HG03097 (cell line): ENCODE measurements around the gene LST1.

Experiments
- ATAC-seq: cut with Tn5 transposase; IDR thresholded peaks from one replicate; pipeline ENCODE4 v1.9.1; 2021; ENCODE audit not compliant: unreplicated experiment, low FRiP score

Gene LST1

DNA sequence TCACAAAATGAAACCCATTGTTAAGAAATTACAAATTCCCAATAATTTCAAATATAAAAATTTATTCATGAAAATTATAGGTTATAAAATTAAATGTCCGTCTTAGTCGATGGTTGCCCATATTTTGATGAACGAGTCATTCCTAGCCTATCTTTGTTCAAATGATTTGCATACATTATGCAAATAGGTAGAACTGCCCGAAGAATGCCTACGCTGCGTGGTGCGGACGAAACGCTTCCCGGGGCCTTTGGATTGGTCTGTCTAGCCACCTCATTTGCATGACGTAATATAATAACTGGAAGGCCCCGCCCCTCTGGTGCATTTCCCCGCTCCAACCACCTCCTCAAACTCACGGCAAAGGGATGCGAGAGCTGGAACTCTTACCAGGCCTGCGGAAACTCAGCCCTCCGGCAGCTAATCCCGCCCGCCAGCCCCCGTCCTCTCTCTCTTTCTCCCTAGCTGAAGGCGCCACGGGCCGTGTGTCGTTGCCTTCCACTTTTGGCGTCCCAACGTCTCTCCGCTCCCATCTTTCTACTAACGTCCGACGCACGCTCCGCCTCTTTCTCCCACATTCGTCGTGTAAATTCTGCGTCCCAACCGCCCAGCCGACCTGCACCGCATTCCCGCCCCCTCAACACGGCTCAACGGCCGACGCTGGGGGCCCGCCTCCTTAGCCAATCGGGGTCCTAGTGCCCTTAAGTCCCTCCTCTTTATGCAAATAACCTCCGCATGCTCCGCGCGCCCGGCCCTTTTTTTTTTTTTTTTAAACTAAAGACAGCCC, 33.9 kb downstream of the LST1 start:
- ATAC-seq = peak; percentile 76

DNA sequence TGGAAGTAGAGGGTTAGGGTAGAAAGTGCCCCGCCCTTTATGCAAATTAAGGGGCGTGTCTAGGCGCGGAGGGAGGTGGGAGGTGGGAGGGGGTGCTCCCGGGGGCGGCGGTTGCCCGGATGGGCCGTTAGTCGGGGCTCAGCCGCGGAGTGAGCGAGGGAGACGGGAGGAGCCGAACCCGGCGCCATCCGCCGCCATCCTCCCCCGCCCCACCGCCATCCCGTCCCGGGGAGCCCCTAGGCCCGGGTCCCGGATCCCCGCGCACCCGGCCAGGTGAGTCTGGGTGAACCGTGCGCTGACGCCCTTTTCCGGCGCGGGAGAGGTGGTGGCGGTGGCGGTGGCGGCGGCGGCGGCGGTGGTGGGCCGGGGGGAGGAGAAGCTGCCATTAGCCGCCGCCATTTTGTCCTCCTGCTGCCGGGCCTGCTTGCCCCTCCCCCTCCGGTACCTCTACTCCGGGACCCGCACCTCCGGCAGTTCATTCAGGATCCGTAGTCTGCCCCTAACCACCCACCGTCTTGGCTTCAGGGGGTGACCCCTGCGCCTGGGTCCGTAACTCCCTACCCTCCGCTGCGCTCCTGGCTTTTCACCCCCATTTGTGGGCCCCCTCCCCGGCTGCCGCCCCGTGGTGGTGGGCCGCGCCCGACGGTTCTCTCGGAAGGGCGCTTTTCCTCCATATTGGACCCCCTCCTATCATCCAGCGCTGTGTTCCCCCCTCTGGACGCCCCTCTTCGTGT, 34.7 kb downstream of the LST1 start, which contains the start of gene PRRC2A:
Gene PRRC2A, plus strand, starts transcription at position 130 of the 734 bp plus-strand sequence. CDS start 2,075 bp downstream, outside the sequence.
- ATAC-seq = peak; percentile 55

DNA sequence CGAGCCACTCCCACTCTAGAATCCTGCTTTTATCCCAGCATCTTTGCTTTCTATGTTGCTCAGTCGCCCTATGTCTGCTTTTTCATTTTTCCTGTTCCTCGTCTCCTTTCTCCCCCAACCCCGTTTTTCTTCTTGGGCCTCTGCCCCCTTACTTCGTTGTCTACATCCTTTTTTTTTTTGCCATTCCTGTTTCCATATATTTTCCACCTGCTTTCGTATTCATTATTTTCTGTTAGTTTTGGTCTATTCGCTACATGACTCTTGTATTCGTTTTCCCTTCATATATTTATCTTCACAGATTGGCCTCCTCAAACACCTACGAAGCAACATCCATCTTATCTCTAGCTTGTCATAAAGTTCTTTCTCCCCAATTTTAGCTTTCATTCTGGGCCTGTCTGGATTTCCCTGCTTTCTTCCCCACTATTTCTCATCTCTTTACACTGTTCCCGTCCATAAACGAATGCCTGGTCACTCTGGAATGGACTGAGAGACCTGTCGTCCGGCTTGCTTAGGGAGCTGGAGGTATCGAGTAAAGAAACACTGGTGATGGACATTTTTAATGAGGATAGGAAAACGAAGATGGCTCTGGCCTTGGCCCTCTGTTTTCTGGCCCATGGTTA, 35.4 kb downstream of the LST1 start:
- ATAC-seq = peak; percentile 1

DNA sequence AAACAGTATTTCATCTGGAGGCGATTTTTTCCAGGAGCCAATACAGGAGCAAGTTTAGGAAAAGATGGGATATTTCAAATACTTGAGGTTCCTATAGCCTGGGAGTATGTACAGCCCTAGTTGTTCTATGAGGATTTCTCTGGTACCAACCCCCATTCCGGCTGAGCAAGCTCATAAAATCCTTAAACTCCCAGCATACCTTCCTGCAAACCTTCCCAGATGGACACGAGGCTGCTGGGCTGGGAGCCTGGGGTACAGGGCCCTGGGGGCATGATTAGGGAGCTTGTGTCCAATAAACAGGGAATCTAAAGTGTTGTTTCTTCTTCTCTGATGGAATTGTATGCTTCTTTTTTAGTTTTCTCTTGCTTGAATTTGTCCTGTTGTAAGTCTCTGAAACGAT, 35.9 kb downstream of the LST1 start:
- no peak for ATAC-seq

DNA sequence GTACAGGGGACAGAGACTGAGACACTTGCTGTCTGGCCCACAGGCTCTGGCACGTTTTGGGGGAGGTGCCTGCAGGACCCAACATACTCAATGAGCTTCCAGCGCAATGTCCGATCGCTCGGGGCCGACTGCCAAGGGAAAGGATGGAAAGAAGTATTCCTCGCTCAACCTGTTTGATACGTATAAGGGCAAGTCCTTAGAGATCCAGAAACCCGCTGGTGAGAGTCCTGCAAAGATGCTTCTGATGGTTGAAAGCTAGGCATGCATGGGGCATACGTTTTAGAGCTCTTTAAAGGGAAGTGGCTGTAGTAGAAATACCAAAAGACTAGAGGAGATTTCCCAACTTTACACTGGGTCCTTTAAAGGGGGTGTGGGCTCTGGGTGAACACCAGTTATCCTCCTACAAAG, 36.6 kb downstream of the LST1 start:
- ATAC-seq = no peak

DNA sequence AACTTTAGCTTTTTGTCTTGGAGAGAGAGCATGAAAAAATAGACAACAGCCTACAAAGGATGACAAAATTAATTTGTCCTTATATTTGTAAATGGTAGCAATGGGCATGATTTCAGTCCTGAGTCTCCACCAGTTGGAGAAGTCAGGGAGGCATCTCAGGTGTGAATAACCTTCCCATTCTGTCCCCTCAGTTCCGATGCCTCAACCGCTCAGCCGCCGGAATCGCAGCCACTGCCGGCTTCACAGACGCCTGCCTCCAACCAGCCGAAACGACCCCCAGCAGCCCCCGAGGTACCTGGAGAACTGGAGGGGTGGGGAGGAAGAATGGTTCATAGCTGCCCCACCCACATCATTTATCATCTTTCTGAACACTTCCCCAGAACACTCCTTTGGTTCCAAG, 38.0 kb downstream of the LST1 start:
- no peak for ATAC-seq

DNA sequence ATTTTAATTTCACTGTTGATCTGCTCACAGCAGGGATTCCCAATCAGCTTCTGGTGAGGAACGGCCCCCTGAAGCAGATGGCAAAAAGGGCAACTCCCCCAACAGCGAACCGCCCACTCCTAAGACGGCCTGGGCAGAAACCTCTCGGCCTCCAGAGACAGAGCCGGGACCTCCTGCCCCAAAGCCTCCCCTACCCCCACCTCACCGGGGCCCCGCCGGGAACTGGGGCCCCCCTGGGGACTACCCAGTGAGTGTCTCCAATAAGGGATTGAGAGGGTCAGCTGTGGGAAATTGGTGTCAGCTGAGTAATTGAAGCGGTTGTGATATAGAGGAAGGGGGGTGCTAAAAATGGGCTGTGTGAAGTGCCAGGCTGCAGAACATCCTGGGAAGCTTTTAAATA, 40.9 kb downstream of the LST1 start:
- no peak for ATAC-seq

DNA sequence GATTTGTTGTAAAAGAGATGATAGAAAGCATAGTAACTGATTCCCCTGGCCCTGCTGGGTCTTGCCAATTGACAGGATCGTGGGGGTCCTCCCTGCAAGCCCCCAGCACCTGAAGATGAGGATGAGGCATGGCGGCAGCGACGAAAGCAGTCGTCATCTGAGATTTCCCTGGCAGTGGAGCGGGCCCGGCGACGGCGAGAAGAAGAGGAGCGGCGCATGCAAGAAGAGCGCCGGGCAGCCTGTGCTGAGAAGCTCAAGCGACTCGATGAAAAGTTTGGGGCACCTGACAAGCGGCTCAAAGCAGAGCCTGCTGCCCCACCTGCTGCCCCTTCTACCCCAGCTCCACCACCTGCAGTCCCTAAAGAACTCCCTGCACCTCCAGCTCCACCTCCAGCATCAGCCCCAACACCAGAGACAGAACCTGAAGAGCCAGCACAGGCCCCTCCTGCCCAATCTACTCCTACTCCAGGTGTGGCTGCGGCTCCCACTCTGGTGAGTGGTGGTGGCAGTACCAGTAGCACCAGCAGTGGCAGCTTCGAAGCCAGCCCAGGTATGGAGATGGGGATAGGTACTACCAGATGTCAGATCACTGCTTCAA, 41.7 kb downstream of the LST1 start:
- ATAC-seq = no peak

DNA sequence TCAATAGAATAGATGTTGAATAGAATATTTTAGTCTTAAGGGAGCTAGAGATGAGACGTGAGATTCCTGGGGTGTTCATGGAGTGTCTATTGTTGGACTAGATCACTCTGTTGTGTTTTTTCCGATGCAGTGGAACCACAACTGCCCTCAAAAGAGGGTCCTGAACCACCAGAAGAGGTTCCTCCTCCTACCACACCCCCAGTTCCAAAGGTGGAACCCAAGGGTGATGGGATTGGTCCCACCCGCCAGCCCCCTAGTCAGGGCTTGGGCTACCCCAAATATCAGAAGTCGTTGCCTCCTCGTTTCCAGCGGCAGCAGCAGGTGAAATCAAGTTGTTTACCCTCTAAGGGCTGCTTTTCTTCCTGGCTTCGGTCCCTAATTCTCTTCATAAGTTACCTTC, 42.9 kb downstream of the LST1 start:
- no peak for ATAC-seq

DNA sequence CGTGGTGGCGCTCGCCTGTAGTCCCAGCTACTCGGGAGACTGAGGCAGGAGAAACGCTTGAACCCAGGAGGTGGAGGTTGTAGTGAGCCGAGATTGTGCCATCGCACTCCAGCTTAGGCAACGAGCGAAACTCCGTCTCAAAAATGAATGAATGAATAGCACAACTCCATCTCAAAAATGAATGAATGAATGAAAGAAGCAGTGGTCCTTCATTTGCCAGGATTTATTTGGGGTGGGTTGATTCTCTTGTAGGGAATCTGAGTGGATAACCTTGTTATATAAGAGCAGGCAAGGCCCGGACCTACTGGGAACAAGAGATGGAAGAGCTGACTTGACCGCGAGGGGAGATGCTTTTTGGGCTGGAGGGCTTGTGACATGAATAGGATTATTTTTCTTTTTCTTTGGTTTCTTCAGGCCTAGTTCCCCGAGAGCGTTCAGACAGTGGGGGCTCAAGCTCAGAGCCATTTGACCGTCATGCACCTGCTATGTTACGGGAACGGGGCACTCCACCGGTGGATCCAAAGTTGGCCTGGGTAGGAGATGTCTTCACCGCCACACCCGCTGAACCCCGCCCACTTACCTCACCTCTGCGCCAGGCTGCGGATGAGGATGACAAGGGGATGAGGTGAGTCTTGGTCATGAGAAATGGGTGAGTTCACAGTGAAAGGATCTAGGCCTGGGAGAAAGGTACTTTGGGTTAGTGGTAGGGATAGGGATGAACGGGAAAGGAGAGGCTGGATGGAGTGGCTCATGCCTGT, 44.3 kb downstream of the LST1 start:
- no peak for ATAC-seq

DNA sequence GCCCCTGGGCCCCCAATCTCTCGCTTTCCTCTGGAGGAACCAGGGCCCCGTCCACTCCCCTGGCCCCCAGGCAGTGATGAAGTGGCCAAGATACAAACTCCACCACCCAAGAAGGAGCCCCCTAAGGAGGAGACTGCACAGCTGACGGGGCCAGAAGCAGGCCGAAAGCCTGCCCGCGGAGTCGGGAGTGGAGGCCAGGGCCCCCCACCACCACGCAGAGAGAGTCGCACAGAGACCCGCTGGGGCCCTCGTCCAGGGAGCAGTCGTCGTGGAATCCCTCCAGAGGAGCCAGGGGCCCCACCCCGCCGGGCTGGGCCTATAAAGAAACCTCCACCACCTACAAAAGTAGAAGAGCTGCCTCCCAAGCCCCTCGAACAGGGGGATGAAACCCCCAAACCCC, 45.1 kb downstream of the LST1 start:
- ATAC-seq = no peak

DNA sequence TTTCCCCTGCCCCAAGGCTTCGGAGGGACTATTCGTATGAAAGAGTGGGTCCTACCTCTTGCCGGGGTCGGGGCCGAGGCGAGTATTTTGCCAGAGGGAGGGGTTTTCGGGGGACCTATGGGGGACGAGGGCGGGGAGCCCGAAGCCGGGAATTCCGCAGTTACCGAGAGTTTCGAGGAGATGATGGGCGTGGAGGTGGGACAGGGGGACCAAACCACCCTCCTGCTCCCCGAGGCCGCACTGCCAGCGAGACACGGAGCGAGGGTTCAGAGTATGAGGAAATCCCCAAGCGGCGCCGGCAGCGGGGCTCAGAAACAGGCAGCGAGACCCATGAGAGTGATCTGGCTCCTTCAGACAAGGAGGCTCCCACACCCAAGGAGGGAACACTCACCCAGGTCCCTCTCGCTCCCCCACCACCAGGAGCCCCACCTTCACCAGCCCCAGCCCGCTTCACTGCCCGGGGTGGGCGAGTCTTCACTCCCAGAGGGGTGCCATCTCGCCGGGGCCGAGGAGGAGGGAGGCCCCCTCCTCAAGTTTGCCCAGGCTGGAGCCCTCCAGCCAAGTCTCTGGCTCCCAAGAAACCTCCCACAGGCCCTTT, 45.7 kb downstream of the LST1 start:
- ATAC-seq = no peak

DNA sequence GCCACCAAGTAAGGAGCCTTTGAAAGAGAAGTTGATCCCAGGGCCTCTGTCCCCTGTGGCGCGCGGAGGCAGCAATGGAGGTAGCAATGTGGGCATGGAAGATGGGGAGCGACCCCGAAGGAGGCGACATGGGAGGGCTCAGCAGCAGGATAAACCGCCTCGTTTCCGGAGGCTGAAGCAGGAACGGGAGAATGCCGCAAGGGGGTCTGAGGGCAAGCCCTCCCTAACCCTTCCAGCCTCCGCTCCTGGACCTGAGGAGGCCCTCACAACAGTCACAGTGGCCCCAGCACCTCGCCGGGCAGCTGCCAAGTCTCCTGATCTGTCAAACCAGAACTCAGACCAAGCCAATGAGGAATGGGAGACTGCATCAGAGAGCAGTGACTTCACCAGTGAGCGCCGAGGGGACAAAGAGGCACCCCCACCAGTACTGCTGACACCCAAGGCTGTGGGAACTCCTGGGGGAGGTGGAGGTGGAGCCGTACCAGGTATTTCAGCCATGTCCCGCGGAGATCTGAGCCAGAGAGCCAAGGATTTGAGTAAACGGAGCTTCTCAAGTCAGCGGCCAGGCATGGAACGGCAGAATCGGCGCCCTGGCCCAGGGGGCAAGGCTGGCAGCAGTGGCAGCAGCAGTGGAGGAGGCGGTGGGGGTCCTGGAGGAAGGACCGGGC, 46.3 kb downstream of the LST1 start:
- no peak for ATAC-seq

DNA sequence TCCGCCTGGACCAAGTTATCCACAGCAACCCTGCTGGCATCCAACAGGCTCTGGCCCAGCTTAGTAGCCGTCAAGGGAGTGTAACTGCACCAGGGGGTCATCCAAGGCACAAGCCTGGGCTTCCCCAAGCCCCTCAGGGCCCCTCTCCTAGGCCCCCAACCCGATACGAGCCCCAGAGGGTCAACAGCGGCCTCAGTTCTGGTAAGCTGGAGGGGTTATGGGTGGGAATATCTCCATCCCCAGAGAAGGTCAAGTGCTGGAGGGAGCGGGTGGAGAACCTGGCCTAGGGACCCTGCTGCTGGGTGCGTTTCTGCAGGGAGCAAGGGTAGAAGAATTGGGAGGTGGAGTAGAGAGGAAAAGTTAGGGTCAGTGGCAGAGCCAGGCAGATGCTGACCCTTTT, 47.4 kb downstream of the LST1 start:
- ATAC-seq = no peak

DNA sequence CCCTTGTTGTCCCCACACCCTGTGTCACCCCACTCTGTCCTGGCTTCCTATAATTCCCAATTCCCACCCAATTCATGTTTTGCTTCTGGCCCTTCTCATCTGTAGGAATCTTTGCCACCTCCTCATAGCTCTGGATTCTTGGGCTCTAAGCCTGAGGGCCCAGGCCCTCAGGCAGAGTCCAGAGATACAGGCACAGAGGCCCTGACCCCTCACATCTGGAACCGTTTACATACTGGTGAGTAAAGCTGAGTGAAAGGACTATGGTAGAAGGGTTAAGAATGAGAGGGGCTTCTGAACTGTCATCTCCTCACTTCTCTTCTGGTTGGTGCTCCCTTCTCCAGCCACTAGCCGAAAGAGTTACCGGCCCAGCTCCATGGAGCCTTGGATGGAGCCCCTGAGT, 48.1 kb downstream of the LST1 start:
- ATAC-seq = no peak

DNA sequence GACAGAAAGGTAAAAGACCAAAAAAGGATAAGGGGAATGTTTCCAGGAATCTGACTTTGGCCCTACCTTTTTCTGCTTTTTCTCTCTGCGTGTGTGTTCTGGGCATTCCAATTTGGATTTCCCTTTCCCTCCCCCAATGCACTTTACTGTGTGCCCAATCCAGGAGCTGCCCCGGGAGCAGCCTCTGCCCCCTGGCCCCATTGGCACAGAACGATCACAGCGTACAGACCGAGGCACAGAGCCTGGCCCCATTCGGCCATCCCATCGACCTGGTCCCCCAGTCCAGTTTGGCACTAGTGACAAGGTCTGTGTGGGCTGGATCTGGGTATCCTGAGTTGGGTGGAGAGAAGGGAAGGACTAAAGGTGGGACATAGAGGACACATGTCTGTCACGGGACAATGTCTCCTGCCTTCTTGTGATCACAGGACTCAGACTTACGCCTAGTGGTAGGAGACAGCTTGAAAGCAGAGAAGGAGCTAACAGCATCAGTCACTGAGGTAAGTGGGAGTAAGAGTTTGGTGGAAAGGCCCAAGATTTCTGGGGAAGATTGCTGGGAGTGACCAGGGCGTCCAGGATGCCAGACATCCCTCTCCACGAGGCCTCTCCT, 49.0 kb downstream of the LST1 start:
- no peak for ATAC-seq

DNA sequence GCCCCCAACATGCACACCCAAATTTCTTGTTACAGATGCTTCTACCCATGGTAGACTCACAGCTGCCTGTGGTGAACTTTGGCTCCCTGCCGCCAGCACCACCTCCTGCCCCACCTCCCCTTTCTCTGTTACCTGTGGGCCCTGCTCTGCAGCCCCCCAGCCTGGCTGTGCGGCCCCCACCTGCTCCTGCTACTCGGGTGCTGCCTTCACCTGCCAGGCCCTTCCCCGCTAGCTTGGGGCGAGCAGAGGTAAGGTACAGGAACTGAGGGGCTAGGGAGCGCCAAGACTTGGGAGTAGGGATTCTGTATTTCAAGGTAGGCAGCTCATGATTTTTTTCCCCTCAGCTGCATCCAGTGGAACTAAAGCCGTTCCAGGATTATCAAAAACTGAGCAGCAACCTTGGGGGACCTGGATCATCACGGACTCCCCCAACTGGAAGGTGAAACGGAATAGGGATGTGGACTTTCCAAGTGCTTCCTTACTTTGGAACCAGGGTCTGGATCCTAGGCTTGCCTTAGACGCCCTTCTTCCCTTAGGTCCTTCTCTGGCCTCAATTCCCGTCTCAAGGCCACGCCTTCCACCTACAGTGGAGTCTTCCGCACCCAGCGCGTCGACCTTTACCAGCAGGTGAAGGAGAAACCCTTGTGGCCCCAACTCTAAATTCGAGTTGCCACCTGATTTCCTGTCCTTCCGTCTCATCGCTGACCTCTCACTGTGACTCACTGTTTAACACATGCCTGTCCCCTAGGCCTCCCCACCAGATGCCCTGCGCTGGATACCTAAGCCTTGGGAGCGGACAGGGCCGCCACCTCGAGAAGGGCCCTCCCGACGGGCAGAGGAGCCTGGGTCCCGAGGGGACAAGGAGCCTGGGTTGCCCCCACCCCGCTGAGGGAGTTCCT, 50.9 kb downstream of the LST1 start:
- ATAC-seq = no peak
